GM21528 (cell line): ENCODE results near the gene NCAPH2.

Experiments
- ATAC-seq: cut with Tn5 transposase; IDR thresholded peaks from one replicate; pipeline ENCODE4 v1.9.1; 2021; ENCODE audit warnings: mild to moderate bottlenecking, moderate library complexity; ENCODE audit not compliant: unreplicated experiment, low FRiP score

NCAPH2 gene

GRCh38 chr22:50545522-50546325, 37.7 kb downstream of the NCAPH2 start, which contains the start of gene KLHDC7B:
TSS of gene KLHDC7B (plus strand) at chr22:50545899. CDS start at chr22:50546244, 345 bp downstream.
- ATAC-seq, result no peak

DNA sequence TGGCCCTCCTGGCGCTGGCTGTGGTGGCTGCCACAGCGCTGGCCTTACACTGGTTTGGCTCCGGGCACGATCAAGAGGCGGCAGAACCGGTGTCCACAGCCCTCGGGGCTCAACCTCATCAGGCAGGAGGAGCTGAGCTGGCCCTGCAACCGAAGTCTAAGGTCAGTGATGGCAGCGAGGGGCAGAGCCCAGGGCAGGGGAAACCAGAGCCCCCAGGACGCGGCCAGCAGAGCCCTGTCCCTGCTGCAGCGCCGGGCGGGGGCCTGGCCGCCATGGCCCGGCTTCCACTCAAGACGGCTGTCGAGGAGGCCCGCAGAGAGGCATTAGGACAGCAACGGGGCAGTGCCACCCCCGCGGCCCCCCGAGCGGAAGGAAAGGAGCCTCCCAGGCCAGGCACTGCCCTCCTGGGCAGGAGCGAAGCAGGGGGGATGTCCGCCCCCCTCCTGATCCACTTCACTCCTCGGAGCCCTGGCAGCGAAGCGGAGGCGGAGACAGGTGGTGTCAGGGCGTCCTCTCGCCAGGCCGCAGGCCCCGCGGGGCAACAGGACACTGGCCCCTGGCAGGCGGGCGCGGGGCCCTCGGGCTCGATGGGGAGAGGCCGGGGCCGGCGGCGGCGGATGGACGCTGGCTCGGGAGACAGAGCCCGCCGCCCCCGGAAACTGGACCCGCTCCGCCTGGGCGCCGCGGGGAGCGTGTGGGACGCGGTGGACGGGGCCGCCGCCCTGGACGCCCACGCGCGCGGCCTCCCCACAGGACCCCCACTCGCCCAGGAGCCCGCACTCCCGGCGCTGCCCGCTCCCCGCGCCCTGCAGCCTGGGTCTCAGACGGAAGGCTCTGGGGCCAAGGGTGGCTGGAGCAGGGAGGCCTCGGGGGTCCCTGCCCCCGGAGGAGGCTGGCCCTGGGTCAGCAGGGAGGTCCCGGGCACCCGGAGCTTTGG, 38.6 kb downstream of the NCAPH2 start:
- no peak for ATAC-seq

DNA sequence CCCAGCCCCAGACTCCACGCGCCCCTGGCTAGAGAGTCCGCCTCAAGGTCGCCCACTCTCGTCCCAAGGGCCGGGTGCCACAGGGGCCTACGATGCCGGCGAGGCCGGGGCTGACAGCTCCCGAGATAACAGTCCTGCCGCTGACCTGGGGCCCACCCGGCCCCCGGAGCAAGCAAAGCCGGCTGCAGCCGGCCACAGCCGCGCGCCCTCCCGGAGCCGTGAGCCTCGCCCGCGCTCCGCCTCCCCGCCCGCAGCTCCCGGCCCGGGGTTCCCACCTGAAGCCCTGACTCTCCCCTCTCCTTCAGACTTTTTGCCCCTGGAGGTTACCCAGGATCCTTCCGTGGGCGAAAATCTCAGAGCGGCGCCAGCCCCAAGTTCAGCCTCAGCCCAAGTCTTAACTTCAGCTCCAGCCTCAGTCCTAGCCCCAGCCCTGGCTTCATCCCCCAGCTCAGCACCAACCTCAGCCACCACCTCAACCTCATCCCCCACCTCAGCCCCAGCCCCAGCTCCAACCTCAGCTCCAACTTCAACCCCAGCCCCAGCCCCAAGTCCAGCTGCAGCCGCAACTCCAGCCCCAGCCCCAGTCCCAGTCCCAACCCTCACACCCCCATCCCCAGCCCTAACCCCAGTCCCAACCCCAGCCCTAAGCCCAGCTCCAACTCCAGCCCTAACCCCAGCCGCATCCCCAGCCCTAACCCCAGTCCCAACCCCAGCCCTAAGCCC, 39.4 kb downstream of the NCAPH2 start:
- no peak for ATAC-seq

DNA sequence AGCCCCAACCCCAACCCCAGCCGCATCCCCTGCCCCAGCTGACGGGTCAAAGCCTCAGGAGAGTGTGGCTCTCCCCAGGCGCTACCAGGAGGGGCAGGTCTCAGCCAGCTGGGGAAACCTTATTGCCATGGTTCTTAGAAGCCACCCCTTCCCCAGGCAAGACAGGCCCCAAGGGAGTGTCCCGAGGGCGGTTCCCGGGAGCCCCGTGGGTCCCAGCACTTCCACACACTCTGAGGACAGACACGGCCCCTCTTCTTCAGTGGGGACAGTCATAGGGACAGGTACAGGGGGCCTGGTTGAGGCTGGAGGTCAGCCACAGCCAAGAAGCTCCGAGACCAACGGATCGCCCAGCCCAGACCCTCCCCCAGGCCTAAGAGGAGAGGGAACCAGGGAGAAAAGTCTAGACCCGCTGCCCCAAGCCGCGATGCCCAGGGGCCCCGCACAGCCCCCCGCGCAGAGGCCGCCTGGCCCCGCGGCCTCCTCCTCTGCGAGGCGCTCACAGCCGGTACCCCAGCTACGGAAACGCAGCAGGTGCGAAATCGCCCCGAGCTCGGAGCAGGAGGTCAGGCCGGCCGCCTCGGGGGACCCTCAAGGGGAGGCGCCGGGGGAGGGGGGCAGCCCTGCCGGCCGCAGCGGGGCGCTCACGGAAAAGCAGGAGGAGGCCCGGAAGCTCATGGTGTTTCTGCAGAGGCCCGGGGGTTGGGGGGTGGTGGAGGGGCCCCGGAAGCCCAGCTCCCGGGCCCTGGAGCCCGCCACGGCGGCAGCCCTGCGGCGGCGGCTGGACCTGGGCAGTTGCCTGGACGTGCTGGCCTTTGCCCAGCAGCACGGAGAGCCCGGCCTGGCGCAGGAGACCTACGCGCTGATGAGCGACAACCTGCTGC, 40.3 kb downstream of the NCAPH2 start:
- no peak for ATAC-seq

DNA sequence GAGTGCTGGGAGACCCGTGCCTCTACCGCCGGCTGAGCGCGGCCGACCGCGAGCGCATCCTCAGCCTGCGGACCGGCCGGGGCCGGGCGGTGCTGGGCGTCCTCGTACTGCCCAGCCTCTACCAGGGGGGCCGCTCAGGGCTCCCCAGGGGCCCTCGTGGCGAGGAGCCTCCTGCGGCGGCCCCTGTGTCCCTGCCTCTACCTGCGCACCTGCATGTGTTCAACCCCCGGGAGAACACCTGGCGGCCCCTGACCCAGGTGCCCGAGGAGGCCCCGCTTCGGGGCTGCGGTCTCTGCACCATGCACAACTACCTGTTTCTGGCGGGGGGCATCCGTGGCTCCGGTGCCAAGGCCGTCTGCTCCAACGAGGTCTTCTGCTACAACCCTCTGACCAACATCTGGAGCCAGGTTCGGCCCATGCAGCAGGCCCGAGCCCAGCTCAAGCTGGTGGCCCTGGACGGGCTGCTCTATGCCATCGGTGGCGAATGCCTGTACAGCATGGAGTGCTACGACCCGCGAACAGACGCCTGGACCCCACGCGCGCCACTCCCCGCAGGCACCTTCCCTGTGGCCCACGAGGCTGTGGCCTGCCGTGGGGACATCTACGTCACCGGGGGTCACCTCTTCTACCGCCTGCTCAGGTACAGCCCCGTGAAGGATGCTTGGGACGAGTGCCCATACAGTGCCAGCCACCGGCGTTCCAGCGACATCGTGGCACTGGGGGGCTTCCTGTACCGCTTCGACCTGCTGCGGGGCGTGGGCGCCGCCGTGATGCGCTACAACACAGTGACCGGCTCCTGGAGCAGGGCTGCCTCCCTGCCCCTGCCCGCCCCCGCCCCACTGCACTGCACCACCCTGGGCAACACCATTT, 41.1 kb downstream of the NCAPH2 start:
- ATAC-seq, result no peak

DNA sequence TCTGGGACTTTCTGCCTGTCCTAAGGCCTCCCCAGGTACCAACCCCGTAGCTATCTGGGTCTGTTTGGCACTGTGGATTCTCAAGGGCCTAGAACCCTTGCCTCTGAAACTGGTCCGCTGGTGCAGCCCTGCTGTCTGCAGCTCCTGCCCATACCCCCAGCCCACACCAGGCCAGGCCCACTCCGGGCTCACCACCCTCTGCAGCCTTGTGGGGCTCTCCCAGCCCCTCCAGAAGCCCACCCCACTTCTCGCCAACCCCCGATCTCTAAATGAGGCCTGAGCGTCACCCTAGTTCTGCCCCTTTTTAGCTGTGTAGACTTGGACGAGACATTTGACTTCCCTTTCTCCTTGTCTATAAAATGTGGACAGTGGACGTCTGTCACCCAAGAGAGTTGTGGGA, 42.4 kb downstream of the NCAPH2 start:
- no peak for ATAC-seq

DNA sequence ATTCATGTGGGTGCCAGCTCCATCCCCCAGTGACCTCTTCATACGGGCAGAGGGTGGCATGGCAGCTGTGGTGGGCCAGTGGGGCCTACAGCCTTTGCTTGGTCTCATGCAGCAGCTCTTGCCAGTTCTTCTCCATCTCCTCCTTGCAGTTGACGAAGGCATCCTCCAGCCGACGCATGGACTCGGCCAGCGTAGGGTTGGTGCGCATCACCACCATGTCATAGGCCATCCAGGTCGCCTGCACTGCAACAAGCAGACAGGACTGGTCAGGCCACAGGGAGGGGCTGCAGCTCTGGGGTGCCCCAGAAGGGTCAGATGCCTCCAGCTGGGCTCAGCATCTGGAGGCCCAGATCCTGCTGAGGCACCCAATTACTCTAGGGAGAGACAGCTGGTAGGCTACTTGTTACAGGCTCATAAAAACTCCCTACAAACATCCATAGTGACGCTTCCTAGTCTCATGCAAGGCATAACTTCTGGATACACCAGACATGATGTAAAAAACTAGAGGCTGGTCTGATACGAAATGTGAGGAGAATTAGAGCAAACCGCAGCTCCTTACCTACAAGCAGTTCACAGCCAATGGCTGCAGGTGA, 43.2 kb downstream of the NCAPH2 start:
- no peak for ATAC-seq

GRCh38 chr22:50553310-50553709, 45.3 kb downstream of the NCAPH2 start:
- ATAC-seq, result no peak

DNA sequence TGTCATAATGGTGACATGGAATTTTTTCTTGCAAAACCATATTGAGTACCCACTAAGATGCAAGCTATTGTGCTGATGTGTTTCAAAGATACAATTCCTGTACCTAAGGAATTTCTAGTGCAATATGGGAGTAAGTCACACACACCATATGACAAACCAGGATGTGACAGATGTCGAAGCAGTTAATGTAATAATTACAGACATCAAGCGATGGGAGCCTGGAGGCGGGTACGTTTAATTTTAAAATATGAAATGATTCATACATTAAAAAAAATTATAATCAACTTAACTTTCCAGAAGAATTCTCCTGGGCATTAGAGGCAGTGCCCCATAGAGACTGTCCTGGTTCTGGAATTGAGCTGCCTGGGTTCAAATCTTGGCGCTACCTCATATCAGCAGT, 48.7 kb downstream of the NCAPH2 start:
- ATAC-seq, result no peak

DNA sequence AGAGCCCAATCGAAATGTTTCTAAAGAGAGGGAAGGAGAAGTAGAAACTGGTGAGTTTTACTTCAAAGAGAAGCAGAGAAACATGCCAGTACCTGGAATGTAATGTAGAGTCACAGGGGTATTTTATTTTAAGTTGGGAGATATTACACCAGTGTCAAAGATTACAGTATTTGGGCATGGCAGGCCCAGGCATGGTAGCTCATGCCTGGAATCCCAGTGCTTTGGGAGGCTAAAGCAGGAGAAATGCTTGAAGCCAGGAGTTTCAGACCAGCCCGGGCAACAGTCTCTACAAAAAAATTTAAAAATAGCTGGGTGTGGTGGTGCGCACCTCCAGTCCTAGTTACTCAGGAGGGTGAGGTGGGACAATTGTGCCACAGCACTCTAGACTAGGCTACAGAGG, 52.0 kb downstream of the NCAPH2 start:
- ATAC-seq, result no peak

DNA sequence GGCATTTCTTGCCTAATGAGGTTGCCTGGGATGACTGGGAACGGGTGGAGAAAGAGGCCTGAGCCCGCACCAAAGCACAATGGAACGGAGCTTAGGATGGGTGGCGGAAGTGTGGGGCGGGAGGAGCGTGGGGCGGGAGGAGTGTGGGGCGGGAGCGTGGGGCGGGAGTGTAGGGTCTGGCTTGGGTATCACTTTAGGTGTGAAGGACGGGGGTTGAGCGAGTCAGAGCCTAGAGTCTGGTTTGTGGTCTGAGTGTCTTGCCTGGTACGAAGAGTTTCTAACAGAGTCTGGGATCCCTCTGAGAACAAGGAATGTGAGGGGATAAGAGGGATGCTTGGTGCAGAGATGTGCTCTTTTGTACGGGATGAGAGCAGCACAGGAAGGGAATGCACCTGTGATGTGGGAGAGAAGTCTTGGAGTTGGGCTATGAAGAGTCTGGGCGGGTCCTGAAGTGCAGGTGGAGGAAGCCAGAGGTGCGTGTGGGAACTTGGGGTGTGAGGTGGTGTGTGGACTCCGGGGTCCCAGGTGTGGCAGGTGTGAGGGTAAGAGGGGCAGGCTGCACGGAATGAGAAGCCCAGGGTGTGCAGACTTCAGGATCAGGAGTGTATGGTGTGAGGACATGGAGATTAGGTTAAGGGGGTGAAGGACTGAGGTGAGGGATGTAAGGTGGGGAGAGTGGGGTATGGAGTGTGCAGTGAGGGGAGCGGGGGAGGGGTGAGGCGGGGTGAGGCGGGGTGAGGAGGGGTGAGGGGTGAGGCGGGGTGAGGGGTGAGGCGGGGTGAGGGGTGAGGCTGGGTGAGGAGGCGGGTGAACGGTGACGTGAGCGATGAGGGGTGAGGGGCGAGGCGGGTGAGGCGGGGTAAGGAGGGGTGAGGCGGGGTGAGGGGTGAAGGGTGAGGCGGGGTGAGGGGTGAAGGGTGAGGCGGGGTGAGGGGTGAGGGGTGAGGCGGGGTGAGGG, 53.7 kb downstream of the NCAPH2 start:
- no peak for ATAC-seq

DNA sequence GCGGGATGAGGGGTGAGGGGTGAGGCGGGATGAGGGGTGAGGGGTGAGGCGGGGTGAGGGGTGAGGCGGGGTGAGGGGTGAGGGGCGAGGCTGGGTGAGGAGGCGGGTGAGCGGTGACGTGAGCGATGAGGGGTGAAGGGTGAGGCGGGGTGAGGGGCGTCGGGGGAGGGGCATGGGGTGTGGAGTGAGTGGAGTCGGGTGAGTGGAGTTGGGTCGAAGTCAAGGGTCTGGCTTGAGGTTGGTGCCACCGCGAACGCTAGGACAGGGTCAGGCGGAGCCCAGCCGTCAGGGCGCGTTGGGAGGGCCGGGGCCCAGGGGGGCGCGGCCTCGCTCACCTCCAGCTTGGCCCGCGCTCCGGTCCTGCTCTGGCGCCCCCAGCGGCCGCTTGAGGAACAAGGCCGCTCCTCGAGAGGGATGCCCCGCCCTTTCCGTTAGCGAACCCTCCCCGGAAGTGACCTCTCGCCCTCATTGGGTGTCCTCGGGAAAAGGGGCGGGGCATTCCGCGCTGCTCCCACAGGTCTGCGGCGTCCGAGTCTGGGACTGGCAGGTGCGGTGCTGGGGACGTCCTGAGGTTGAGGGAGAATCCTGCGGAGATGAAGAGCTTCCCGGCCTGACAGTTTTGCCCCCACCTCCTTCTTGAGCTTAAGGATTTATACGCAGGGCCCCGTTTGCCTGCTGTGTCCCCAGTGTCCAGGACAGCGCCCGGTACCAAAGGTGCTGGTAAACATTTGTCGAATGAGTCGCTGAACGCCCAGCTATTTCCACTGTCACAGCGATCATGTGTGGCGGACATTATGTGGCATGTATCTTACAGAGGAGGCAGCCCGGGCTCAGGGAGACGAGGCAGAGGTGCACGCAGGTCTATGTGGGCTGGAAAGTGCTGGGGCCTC, 54.7 kb downstream of the NCAPH2 start, which contains the start of gene SYCE3:
Gene SYCE3, minus strand, starts transcription at position 397 of the 890 bp plus-strand sequence. CDS start 6,514 bp downstream, outside the sequence.
- ATAC-seq, result peak; percentile 85

DNA sequence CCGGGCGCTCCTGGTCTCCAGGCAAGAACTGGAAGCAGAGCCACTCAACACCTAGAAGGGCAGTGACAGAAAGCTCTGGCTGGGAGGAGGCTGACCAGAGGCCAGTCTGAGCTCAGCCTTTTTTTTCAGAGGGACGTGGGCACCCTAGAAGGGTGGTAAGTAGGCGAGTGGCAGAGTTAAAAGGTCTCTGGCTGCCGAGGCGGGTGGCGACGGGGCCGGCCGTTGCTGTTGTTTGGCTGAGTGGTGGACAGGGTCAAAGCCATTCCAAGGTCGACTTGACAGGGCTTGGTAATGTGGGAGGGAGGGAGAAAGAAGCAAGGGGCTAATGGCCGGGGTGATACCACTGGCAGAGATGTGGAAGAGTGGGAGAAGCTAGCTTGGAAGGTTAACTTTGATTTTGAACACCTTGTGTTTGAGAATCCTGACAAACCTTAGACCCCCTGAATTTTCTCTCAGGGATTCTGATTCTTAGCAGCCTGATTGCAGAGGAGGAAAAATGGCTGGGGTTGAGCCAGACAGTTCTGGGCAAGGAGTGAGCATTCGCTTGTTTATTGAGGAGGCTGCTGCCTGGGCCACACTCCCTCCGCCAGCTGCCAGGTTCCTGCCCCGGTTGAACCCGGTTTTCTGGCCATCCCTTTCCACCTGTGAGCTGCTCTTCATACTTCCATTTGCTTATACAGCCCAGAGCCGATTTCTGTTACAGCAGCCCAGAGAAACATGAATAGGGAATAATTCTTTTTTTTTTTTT, 55.6 kb downstream of the NCAPH2 start:
- ATAC-seq, result no peak

DNA sequence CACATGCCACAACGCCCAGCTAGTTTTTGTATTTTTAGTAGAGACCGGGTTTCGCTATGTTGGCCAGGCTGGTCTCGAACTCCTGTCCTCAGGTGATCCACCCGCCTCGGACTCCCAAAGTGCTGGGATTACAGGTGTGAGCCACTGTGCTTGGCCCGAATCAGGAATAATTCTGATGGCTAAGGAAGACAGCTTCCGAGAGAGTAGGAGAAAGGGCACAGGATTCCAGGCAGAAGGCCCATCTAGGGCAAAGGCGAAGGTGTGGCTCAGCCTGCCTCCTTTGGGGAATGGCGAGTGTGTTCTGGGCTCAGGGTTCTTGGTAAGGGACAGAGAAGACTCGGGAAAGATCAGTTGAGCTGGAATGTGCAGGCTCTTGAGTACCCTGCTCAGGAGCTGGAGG, 56.3 kb downstream of the NCAPH2 start:
- no peak for ATAC-seq

DNA sequence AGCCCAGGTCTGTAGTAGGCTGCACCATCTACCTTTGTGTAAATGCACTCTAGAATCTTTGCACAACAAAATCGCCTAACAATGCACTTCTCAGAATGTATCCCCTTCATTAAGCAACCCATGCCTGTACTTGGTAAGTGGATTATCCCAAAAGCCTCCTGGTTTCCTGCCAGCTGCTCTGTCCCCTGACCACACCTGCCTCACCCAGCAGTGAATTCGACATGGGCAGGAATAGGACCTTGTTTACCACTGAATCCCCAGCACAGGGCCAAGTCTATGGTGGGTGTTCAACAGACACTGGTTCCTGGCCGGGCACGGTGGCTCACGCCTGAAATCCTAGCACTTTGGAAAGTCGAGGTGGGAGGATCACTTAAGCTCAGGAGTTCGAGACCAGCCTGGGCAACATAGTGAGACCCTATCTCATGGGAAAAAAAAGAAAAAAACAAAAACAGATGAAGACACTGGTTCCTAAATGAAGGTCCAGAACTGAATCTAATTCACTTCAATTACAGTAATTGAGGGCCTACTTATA, 59.8 kb downstream of the NCAPH2 start:
- no peak for ATAC-seq
